D721Med (cell line): ENCODE data around the gene IQGAP3.

Experiments
- DNase-seq: peaks from one replicate; pipeline ENCODE4 v3.0.0; 2011; ENCODE audit warnings: low spot score; ENCODE audit not compliant: insufficient read length
- FAIRE-seq: peaks from 2 replicates; lab custom pipeline; 2011; peaks lifted over from hg19 to GRCh38; lab: Jason Lieb, UNC
- CTCF ChIP-seq: IDR thresholded peaks from 2 replicates; pipeline ENCODE4 v1.5.1; 2012; ENCODE audit warnings: mild to moderate bottlenecking, control low read depth; ENCODE audit not compliant: insufficient read depth; ENCODE audit errors: missing control alignments

Gene IQGAP3

DNA sequence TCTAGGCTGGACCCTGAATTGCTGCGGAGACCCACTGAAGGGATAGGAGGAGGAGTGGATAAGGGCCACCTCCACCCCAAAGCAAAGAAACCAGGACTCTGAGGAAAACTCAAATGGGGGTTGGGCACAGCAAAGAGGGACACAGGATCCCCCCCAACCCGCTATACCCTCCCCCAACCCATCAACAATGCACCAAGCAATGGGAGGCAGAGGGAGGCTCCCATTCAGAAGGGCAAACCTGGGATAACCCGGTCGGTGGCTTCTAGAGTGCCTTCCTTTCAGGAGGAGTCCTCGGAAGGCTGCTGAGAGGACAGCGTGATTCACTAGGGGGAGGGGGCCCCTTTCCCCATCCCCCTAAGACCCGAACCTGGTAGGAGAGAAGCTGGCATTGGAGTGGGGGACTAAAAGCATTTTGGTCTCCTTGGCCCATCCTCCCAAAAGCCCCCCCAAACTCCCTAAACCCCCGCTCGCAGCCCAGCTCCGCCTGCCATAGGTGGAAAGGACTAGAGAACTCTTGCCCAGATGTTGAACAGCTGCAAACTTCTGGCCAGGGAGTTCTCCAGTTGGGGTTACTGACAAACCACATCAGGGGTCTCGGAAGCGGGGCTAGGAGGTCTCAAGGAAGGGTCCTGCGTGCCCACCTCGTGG, 73.0 kb downstream of the IQGAP3 start:
- TF ChIP-seq CTCF, result no peak
- DNase-seq, result no peak
- no peak for FAIRE-seq

DNA sequence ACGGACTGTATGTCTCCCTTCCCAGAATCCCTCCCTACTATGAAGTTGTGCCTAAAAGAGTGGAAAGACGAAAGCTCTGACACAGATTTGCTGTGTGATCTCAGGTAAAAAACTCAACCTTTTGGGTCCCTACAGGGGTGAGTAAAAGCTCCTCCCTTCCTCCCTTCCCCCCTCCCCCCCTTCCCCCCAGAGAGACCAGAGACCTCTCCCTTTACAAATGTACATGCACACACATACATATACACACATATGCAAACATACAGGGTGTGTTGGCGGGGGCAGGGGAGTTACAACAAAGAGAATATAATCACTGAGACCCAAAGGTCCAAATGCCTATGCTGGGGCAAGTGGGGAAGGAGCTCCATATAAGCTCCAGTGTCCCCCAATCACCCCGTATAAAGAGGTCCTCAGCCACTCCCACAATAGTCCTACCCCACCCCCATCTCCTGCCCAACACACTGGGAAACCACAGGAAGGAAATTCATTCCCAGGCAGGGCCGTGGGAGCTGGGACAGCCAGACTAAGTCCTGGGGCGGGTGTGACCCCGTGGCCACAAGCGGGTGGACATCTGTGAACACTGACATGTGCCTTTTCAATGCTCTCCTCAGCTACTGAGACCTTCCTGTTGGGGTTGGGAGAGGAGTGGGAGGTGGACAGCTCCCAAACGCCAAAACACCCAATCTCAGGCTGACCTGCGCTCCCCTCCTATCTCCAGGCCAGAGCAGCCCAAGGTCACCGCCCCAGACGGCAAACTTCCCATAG, 73.8 kb downstream of the IQGAP3 start:
- TF ChIP-seq CTCF, result no peak
- no peak for FAIRE-seq
- DNase-seq, result no peak

- DNase-seq (no peak), FAIRE-seq (no peak)
- no peak for TF ChIP-seq CTCF
Observed at GRCh38 chr1:156497743-156498431, 74.5 kb downstream of the IQGAP3 start.

- no peak for TF ChIP-seq CTCF
- no peak for DNase-seq
Observed at GRCh38 chr1:156497078-156497742, 75.2 kb downstream of the IQGAP3 start.

DNA sequence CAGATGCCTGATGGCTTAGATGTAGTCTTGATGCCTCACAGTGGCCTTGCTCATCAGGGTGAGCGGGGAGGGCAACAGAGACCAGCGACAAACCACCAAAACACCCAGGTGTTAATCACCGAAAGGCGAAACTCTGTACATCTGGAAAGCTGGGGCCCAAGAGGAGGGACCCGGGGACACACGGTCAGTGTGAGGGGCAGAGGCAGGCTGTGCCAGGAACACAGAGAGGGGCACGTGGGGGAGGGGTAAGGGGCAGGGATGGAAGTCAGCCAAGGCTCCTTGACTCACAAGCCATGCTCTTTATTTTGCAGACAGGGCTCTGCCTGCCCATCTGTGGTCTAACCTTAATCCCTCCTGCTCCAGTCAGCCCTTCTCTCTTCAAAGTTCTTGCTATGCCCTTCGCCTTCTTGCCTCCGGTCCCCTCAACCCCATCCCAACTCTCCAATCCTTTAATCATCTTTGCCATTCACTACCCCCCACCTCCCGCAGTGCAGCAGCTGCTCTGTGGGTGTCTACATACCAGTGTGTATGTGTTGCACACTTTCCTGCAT, 76.1 kb downstream of the IQGAP3 start:
- no peak for TF ChIP-seq CTCF
- FAIRE-seq, result peak; percentile 11
- DNase-seq, result no peak

More at GRCh38 chr1:156497078-156497742, 75.2 kb downstream of the IQGAP3 start:
- FAIRE-seq, result no peak

- DNase-seq (no peak), FAIRE-seq (no peak)
- no peak for TF ChIP-seq CTCF
Observed at GRCh38 chr1:156495401-156496140, 76.8 kb downstream of the IQGAP3 start.
